ENCODE measurements around the gene CTDSP1. TPM values are rescaled to one million over a fixed set of nuclear protein-coding genes. Genes with fewer than 3 reads are reported as not detected.

CTDSP1 gene
- total RNA-seq, 1 experiment from 2014 or later: 52.3 TPM

DNA sequence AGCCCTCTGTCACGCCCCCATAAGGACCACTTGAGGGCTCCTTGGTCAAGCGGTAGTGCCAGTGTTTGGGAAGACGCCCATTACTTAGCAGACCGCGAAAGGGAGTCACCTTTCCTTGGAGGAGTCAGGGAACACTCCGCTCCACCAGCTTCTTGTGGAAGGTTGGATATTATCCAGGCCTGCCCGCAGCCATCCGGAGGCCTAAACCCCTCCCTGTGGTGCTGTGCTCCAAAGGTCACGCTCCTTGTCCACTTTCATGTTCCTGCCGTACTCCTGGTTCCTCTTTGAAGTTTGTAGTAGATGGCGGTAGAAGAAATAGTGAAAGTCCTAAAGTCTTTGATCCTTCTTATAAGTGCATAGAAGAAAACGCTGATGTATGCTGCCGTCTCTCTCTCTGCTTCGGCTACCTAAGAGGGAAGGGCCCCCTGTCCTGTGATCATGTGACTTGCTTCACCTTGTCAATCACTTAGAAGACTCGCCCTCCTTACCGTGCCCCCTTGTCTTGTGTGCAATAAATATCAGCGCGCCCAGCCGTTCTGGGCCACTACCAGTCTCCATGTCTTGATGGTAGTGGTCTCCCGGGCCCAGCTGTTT is 44.7 kb upstream of the CTDSP1 start:
- Histone ChIP-seq H4K91ac (ENCODE audit: insufficient read length, low read depth, low read length) (no peak overlapping the region), H3T11ph (ENCODE audit: low read length) (no peak overlapping the region), H2BK20ac (ENCODE audit: low read depth, low read length, poor library complexity, severe bottlenecking) (no peak overlapping the region), H2AK5ac (ENCODE audit: insufficient read length, low read length) (no peak overlapping the region), H3K4me2 (ENCODE audit: insufficient read depth, insufficient read length, low read length) (no peak overlapping the region), H3K79me1 (ENCODE audit: insufficient read depth, low read depth, low read length, poor library complexity, severe bottlenecking) (no peaks in the 10 kb centered on the region), H3K18ac (ENCODE audit: insufficient read length, low read depth, low read length) (no peak overlapping the region), H3K27ac (ENCODE audit: insufficient read length, low read depth, low read length) (no peak overlapping the region), H4K5ac (ENCODE audit: insufficient read length, low read depth, low read length) (no peak overlapping the region), H3K27me3 (ENCODE audit: insufficient read depth, low read length) (no peaks in the 10 kb centered on the region), H3K79me2 (ENCODE audit: insufficient read depth, low read length) (no peaks in the 10 kb centered on the region), H3K4me1 (ENCODE audit: insufficient read depth, low read length) (no peaks in the 10 kb centered on the region), H2BK120ac (ENCODE audit: low read depth, low read length, poor library complexity, severe bottlenecking) (no peak overlapping the region), H4K20me1 (ENCODE audit: control insufficient read depth, insufficient read depth, insufficient read length) (no peaks in the 10 kb centered on the region), H3K4ac (ENCODE audit: low read depth, low read length) (no peak overlapping the region), H2BK15ac (ENCODE audit: low read depth, low read length) (no peak overlapping the region), H2BK5ac (ENCODE audit: insufficient read length, low read length) (no peak overlapping the region), H3K56ac (ENCODE audit: insufficient read length, low read depth, low read length) (no peak overlapping the region), H2BK12ac (ENCODE audit: insufficient read length, low read depth, low read length) (no peak overlapping the region), H3K9ac (ENCODE audit: extremely low read depth, insufficient read length, low read length) (no peak overlapping the region), H3K9me3 (ENCODE audit: control insufficient read depth, low read depth, low read length) (no peaks in the 10 kb centered on the region), H3K23ac (ENCODE audit: insufficient read length, low read depth, low read length) (no peak overlapping the region), H4K8ac (replicated peaks; ENCODE audit: insufficient read length, low read depth, low read length) (no peak overlapping the region), H3K14ac (ENCODE audit: insufficient read depth, low read length) (no peak overlapping the region), H3K23me2 (ENCODE audit: insufficient read length, low read depth, low read length, poor library complexity, severe bottlenecking) (no peaks in the 10 kb centered on the region), H2AFZ (ENCODE audit: low read length) (no peak overlapping the region)
- WGBS (ENCODE audit: extremely low coverage, insufficient read length, low lambda C conversion rate): no CpG with 5 or more reads among the region's 20 CpGs
- H3K27ac Mint-ChIP-seq: no peak overlapping the region; a peak in 1 of 7 replicates
- H3K4me3 Mint-ChIP-seq: no peak overlapping the region; a peak in 1 of 5 replicates
- H3K27me3 Mint-ChIP-seq (ENCODE audit: low read depth): no peaks in the 10 kb centered on the region; the same call in 1 of the 2 replicates
- peaks cover 11 to 13% of the 10 kb centered on the region in 2 experiments; a peak in 4 of 5 replicates for H3K9me3 Mint-ChIP-seq
- peaks cover 19 to 24% of the 10 kb centered on the region in 2 experiments for H3K4me1 Mint-ChIP-seq
- peaks cover 0 to 5% (median 4%) of the 10 kb centered on the region in 3 experiments; a peak in 3 of 7 replicates for H3K36me3 Mint-ChIP-seq (ENCODE audit: insufficient read depth in 1 of 3, low read depth in 3 of 3)
- TF ChIP-seq, protein P1, sequence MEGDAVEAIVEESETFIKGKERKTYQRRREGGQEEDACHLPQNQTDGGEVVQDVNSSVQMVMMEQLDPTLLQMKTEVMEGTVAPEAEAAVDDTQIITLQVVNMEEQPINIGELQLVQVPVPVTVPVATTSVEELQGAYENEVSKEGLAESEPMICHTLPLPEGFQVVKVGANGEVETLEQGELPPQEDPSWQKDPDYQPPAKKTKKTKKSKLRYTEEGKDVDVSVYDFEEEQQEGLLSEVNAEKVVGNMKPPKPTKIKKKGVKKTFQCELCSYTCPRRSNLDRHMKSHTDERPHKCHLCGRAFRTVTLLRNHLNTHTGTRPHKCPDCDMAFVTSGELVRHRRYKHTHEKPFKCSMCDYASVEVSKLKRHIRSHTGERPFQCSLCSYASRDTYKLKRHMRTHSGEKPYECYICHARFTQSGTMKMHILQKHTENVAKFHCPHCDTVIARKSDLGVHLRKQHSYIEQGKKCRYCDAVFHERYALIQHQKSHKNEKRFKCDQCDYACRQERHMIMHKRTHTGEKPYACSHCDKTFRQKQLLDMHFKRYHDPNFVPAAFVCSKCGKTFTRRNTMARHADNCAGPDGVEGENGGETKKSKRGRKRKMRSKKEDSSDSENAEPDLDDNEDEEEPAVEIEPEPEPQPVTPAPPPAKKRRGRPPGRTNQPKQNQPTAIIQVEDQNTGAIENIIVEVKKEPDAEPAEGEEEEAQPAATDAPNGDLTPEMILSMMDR (conservative IDR thresholded peaks at IDR 0.05): no peak
- DNase-seq: no peak

Data from H9 (cell line).